Neutrophil (primary cell): Measurements from ENCODE around the gene APOC3.
"Not testable (repeated sequence)": the region's sequence is repeated elsewhere in the genome, so short reads cannot be mapped to it uniquely, and the experiment has no call there.

Experiments
- H3K27ac ChIP-seq: fragments of 200-600 bp; sonication (generic); 2 replicates; pipeline ENCODE4 v1.5.1; 2016; ENCODE audit warnings: mild to moderate bottlenecking, moderate library complexity
- H3K27me3 ChIP-seq: fragments of 200-600 bp; sonication (generic); 2 replicates; pipeline ENCODE4 v1.6.0; 2016; ENCODE audit warnings: mild to moderate bottlenecking
- H3K36me3 ChIP-seq: fragments of 200-600 bp; sonication (generic); 2 replicates; pipeline ENCODE4 v1.5.1; 2017
- H3K4me1 ChIP-seq, 2 experiments: fragments of 200-600 bp in 1 of 2; sonication (generic) in 1 of 2; 1 replicate in 1 of 2; 2 replicates in 1 of 2; pipeline versions ENCODE4 v1.5.1 to v1.6.1; 2013 to 2016; ENCODE audit warnings: low read depth in 1 of 2, low read length in 1 of 2, mild to moderate bottlenecking in 1 of 2, moderate library complexity in 1 of 2; ENCODE audit not compliant: control insufficient read depth in 1 of 2, insufficient read depth in 1 of 2
- H3K4me3 ChIP-seq, 2 experiments: fragments of 200-600 bp in 1 of 2; sonication (generic) in 1 of 2; 1 replicate in 1 of 2; 2 replicates in 1 of 2; pipeline ENCODE4 v1.5.1; 2013 to 2016; ENCODE audit warnings: low read depth in 1 of 2, low read length in 1 of 2, mild to moderate bottlenecking in 1 of 2, moderate library complexity in 1 of 2
- H3K9me3 ChIP-seq: fragments of 200-600 bp; sonication (generic); 2 replicates; pipeline ENCODE4 v1.5.1; 2016
- CTCF ChIP-seq: fragments of 200-600 bp; sonication (generic); IDR thresholded peaks from 2 replicates; pipeline ENCODE4 v1.5.1; 2016; ENCODE audit warnings: antibody characterized with exemption

Gene APOC3

GRCh38 chr11:116833816-116834534 is 4.3 kb downstream of the APOC3 start:
- Histone ChIP-seq H3K9me3 (no peaks in the 10 kb centered on the region), H3K4me3 (no peak overlapping the region), H3K4me1 (peaks cover 15% of the 10 kb centered on the region in 2 experiments), H3K27ac (no peak overlapping the region), H3K36me3 (no peaks in the 10 kb centered on the region), H3K27me3 (peaks cover 19% of the 10 kb centered on the region)
- TF ChIP-seq CTCF = no peak

- H3K27ac ChIP-seq, H3K4me3 ChIP-seq, H3K36me3 ChIP-seq, H3K9me3 ChIP-seq: not testable (repeated sequence)
- peaks cover 19% of the 10 kb centered on the region for H3K27me3 ChIP-seq
- H3K4me1 ChIP-seq = peaks cover 15% of the 10 kb centered on the region in 2 experiments
These were observed 4.9 kb downstream of the APOC3 start for GRCh38 chr11:116834535-116835041.

GRCh38 chr11:116835042-116835772 is 5.5 kb downstream of the APOC3 start:
- no peak for TF ChIP-seq CTCF
- Histone ChIP-seq H3K4me1 (peaks cover 15% of the 10 kb centered on the region in 2 experiments), H3K27ac (no peak overlapping the region), H3K4me3 (peak overlapping the region; percentile 5 to 34), H3K36me3 (no peaks in the 10 kb centered on the region), H3K27me3 (peaks cover 19% of the 10 kb centered on the region), H3K9me3 (no peaks in the 10 kb centered on the region)

- no peaks in the 10 kb centered on the region for H3K36me3 ChIP-seq
- no peak for TF ChIP-seq CTCF
- no peaks in the 10 kb centered on the region for H3K9me3 ChIP-seq
- H3K4me3 ChIP-seq = peak overlapping the region; percentile 5 to 34
- peaks cover 15% of the 10 kb centered on the region in 2 experiments for H3K4me1 ChIP-seq
- peaks cover 19% of the 10 kb centered on the region for H3K27me3 ChIP-seq
- H3K27ac ChIP-seq = no peak overlapping the region
These were observed 6.3 kb downstream of the APOC3 start for GRCh38 chr11:116835791-116836631.

- Histone ChIP-seq H3K4me1 (peaks cover 15% of the 10 kb centered on the region in 2 experiments), H3K36me3 (no peaks in the 10 kb centered on the region), H3K9me3 (no peaks in the 10 kb centered on the region), H3K27me3 (peaks cover 19% of the 10 kb centered on the region), H3K4me3 (no peak overlapping the region), H3K27ac (no peak overlapping the region)
- no peak for TF ChIP-seq CTCF
These were observed 6.9 kb downstream of the APOC3 start for GRCh38 chr11:116836632-116836991.
